HG03097 (cell line): ENCODE data around the gene GPC5.

Source experiments
- ATAC-seq: cut with Tn5 transposase; IDR thresholded peaks from one replicate; pipeline ENCODE4 v1.9.1; 2021; ENCODE audit not compliant: unreplicated experiment, low FRiP score

GPC5 gene

DNA sequence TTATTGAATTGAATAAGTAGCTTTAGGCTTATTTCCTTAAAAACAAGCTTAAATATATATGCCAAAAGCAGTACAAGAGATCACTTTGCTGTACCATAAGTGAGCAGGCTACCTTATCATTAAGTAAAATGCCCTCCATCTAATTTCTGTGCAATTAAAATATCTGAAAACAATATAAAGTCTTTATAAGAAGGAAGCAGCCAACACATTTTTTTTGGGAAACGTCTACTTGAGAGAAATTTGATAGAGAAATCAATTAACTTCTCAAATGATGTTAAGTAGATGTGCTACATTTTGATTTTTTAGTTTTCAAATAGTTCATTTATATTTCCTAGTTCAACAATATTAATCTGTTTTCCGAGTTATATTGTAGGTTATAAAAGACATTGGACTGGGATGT lies 52.5 kb downstream of the GPC5 start:
- ATAC-seq: no peak

DNA sequence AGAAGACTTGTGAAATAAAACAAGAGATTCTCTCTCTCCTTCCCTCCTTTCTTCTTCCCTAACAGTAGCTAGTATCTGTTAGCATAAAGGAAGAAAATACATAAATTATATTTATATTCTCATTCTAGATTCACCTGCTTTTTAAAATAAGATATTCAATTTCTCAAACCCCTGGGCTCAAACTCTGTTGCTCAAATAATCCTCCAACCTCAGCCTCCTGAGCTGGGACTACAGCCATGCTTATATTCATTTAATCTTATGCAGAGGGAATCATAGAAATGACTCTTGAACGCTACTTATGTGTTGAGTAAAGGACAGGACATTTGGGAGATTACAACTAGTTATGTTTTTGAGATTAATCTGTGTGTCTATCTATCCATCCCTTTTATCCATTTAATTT lies 56.2 kb downstream of the GPC5 start:
- no peak for ATAC-seq

DNA sequence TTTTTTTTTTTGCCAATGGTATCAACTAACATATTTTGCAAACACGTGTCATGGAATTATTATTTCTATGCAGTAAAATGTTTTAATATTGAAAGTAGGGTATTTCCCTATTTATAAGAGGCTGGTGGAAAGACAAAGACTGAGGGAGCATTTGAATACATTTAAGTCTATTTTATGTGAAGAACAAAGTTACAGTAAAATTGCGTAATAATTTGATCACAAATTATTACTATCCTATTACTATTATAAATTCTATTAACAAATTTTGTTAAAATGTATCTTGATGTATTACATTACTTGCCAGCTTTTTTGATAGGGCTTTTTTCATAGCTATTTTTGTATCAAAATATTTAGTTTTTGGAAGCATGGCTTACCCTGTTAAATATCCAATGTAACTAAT lies 58.4 kb downstream of the GPC5 start:
- ATAC-seq: no peak

DNA sequence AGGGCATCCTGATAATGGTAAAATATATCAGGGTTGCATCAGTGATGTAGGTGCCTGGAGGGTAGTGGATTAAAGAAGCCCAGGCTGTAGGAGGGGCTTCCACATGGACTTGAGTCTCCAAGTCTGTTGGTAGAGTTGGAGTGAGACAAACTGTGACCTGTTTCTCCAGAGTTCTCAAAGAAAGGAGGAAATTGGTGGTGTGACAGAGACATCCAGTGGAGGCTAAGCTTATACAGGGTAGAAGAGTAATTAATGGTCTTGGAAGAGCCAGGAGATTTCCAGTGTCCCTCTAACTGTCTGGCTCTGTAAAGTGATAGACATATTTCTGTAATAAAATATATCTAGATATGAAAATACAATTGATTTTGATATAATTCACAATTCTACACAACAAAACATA lies 61.1 kb downstream of the GPC5 start:
- no peak for ATAC-seq

GRCh38 chr13:91464336-91464735 lies 65.9 kb downstream of the GPC5 start:
- no peak for ATAC-seq

DNA sequence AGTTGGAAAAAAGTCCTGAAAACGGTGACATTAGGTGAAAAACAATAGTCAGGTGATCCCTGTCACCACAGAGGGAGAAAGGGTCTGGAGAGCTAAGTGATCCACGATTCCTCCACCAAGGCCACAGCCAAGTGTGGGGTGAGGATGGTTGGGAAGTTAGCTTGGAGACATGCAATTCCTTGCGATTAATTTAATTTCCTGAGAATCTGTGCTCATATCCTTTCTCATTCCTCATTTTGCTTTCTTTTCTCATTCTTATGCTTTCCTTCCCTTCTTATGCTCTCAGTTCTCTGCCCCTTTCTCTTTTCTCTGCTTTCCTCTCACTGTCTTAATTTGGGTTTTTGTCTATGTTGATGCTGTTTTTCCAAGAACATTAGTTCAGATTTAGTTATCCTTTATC lies 68.8 kb downstream of the GPC5 start:
- no peak for ATAC-seq

DNA sequence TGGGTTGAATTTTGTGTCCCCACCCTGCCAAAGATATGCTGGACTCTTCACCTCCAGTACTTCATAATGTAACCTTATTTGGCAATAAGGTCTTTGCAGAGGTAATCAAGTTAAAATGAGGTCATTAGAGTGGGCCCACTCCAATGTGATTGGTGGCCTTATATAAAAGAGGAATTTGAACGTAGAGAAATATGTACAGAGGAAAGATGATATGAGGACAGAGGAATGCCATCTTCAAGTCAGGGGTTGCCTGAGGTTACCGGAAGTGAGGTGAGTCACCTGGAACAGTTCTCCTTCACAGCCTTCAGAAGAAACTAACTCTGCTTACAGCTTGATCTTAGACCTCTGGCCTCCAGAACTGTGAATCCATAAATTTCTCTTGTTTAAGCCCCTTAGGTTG lies 69.9 kb downstream of the GPC5 start:
- no peak for ATAC-seq

- ATAC-seq: no peak
Observed at GRCh38 chr13:91470084-91470621, 71.7 kb downstream of the GPC5 start.

GRCh38 chr13:91470681-91471080 lies 72.3 kb downstream of the GPC5 start:
- ATAC-seq: no peak

GRCh38 chr13:91482427-91482826 lies 84.0 kb downstream of the GPC5 start:
- ATAC-seq: no peak

DNA sequence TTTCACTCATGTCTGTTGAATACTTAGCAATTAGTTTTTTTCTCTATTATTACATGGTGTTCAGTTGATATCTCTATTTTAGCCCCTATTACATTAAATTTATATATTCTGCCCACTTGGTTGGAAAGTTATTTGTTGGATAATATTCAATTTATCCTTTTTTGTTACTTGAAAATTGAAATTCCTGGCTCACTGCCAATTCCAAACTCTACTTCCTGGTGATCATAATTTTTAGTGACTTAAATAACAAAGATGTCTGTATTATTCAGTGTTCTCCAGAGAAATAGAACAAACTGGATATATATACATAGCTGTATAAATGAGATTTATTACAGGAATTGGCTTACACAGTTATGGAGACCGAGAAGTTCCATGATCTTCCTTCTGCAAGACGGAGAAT lies 93.6 kb downstream of the GPC5 start:
- no peak for ATAC-seq

DNA sequence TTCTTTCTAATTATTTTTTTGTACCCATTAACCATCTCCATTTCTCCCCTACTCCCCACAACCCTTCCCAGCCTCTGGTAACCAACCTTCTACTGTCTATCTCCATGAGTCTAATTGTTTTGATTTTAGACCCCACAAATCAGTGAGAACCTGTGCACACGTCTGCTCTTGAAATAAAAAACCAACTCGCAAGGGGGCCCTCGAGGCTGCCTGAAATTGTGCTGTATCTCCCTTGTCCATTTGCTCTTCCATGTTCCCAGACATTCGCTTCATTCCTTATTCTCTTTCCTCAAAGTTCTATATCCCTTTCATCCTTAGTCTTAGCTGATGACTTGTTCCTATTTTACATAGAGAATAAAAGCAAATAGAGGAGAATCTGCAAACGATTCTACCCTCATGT lies 95.0 kb downstream of the GPC5 start:
- no peak for ATAC-seq

DNA sequence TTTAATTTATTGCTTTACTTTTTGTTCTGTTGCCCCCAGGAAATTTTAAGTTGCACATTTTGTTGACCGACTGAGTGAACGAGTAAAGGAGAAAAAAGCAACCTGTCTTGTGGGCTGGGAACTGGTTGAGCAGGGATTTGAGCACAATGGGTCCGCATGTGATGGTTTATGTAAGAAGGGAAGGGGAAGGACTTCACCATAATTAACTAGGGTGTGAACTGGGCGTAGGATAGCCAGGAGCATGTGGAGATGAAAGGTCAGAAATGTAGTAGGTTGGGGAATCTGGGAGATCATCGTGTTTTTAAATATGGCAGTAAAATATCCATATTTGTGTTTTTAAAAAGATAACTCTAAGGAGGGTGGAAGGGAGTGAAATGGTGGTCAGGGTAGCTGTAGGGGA lies 99.9 kb downstream of the GPC5 start:
- no peak for ATAC-seq

GRCh38 chr13:91504216-91504615 lies 105.8 kb downstream of the GPC5 start:
- ATAC-seq: no peak

GRCh38 chr13:91506759-91507158 lies 108.3 kb downstream of the GPC5 start:
- ATAC-seq: no peak

- no peak for ATAC-seq
Observed at GRCh38 chr13:91510058-91510457, 111.6 kb downstream of the GPC5 start.

DNA sequence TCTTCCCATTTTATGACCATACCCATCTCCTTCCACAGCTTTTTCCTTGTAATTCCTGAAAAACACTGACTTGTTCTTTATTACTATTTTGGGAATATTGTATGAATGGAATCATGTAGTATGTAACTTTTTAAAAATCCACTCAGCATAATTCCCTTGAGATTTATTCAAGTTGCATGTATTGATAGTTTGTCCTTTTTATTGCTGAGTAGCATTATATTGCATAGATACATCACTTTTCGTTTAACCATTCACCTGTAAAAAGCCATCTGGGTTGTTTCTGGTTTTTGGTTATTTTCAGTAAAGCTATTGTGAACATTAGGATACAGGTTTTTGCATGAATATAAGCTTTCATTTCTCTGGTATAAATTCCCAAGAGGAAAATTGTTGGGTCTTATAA lies 115.4 kb downstream of the GPC5 start:
- ATAC-seq: no peak

DNA sequence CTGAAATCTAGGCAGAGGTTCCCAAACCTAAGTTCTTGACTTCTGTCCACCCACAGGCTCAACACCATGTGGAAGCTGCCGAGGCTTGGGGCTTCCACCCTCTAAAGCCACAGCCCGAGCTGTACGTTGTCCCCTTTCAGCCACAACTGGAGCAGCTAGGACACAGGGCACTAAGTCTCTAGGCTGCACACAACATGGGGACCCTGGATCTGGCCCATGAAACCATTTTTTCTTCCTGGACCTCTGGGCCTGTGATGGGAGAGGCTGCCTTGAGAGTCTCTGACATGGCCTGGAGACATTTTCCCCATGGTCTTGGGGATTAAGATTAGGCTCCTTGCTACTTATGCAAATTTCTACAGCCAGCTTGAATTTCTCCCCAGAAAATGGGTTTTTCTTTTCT lies 118.4 kb downstream of the GPC5 start:
- no peak for ATAC-seq

- no peak for ATAC-seq
Observed at GRCh38 chr13:91520952-91521351, 122.5 kb downstream of the GPC5 start.

DNA sequence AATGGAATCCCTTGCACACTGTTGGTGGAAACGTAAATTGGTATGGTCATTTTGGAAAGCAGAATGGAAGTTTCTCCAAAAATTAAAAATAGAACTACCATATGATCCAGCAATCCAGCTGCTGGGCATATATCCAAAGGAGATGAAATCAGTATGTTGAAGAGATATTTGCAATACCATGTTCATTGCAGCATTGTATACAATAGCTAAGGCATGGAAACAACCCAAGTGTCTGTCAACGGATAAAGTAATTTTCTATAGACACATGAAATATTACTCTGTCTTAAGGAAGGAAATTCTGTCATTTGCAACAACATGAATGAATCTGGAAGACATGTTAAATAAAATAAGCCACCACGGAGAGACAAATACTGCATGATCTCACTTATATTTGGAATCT lies 124.7 kb downstream of the GPC5 start:
- no peak for ATAC-seq

DNA sequence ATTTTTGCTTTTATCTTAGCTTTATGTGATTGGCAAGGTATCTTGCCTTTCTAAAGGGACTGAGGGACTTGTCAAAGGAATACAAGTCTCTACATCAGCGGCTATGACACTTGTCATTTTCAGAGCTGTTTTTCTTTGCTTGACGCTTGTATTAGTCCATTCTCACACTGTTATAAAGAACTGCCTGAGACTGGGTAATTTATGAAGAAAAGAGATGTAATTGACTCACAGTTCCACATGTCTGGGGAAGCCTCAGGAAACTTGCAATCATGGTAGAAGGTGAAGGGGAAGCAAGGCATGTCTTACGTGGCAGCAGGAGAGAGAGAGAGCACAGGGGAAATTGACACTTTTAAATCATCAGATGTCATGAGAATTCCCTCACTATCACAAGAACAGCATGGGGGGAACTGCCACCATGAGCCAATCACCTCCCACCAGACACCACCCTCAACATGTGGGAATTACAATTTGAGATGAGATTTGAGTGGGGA lies 128.2 kb downstream of the GPC5 start:
- ATAC-seq: no peak

DNA sequence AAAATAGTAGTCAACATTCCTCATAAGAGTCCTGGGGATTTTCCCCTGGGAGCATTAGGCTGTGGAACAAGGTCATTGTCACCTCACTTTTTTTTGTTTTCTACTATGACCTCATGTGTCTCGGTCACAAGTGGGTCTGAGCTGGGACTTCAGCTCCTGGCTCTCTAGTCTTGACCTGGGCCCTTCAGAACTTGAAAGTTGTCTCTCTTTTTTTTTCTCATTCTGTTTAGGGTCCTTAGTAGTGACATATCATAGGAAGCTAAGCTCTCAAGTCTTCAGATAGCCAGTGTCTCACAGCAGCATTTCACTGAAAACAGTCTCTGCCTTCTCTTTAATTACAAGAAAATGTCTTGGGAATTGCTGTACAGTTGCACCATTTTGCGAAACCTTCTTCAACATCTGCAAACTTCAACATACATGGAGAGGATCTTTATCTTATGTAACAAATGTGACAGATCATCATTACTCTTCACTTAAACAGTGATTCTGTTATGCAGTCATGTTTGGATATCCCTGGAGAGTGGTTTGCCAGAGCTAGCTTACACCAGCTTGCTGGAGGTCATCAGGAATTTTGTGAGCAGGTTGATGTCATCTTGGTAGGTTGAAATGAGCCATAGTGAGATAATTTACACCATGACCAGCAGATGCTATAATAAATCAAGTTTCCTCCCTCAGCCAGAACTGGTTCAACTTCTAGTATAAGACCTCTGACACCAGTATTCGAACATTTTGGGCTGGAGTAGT lies 131.5 kb downstream of the GPC5 start:
- no peak for ATAC-seq

GRCh38 chr13:91531646-91532045 lies 133.2 kb downstream of the GPC5 start:
- ATAC-seq: no peak
